Small intestine (tissue), 7 donors: ENCODE data around the gene RBL1. TPM values are rescaled to one million over a fixed set of nuclear protein-coding genes. Genes with fewer than 3 reads are reported as not detected.
"Not testable (repeated sequence)": the region's sequence is repeated elsewhere in the genome, so short reads cannot be mapped to it uniquely, and the experiment has no call there.

Experiments
- DNase-seq, 2 donors: peaks; one replicate each; pipeline versions ENCODE4 v3.0.0 to v3.0.0-alpha.2; 2013
- FAIRE-seq: peaks from 2 replicates; lab custom pipeline; 2012; peaks lifted over from hg19 to GRCh38; lab: Jason Lieb, UNC
- H3K27ac ChIP-seq, 3 donors: one replicate each; pipeline ENCODE4 v1.5.1; 2013; ENCODE audit warnings: low read length in 2 of 3, mild to moderate bottlenecking in 2 of 3, control low read depth in 1 of 3, inconsistent platforms in 1 of 3, low read depth in 1 of 3, moderate library complexity in 1 of 3
- H3K27me3 ChIP-seq, 3 donors: one replicate each; pipeline ENCODE4 v1.6.1; 2013; ENCODE audit warnings: low read length in 3 of 3, inconsistent platforms in 1 of 3; ENCODE audit not compliant: control insufficient read depth in 3 of 3, insufficient read depth in 3 of 3
- H3K36me3 ChIP-seq, 3 donors: one replicate each; pipeline ENCODE4 v1.6.1; 2013; ENCODE audit warnings: low read length in 3 of 3, inconsistent platforms in 1 of 3, low read depth in 1 of 3, mild to moderate bottlenecking in 1 of 3, moderate library complexity in 1 of 3; ENCODE audit not compliant: control insufficient read depth in 3 of 3, insufficient read depth in 2 of 3
- H3K4me1 ChIP-seq, 3 donors: one replicate each; pipeline ENCODE4 v1.6.1; 2013; ENCODE audit warnings: low read length in 2 of 3, inconsistent platforms in 1 of 3, low read depth in 1 of 3, mild to moderate bottlenecking in 1 of 3, moderate library complexity in 1 of 3; ENCODE audit not compliant: control insufficient read depth in 3 of 3, insufficient read depth in 2 of 3
- H3K4me3 ChIP-seq, 3 donors: one replicate each; pipeline ENCODE4 v1.5.1; 2013; ENCODE audit warnings: low read length in 3 of 3, control low read depth in 1 of 3, inconsistent platforms in 1 of 3, low read depth in 1 of 3, mild to moderate bottlenecking in 1 of 3, moderate library complexity in 1 of 3
- H3K9me3 ChIP-seq, 2 donors: one replicate each; pipeline ENCODE4 v1.6.1; 2013; ENCODE audit warnings: low read depth in 1 of 2, low read length in 1 of 2; ENCODE audit not compliant: control insufficient read depth in 2 of 2, insufficient read depth in 1 of 2
- WGBS, 3 donors: extraction: QIAGEN DNeasy Blood & Tissue Kit; methylation state at CpG; one replicate each; pipeline ENCODE4 v1.1.7; 2013; 5-methylcytosine and 5-hydroxymethylcytosine counted together
- polyA plus RNA-seq, 4 donors: library from polyadenylated mRNA; stranded (reverse) in 3 of 4; unstranded in 1 of 4; fragments of 200-250 nt in 3 of 4; fragments of 120-200 nt in 1 of 4; gene quantifications; one replicate each; pipeline versions ENCODE4 v1.2.1 to v1.2.3, GENCODE V29; 2013
- donor health status: healthy with polysubstance abuse.
- donor health status: control.
- donor health status: control.
- donor health status: Bipolar disorder and iron deficiency.
- donor health status: healthy.

The RBL1 gene
- polyA plus RNA-seq, 4 donors: 0.89 to 5.3 (median 2.1) TPM

GRCh38 chr20:37066168-37066567 lies 29.6 kb downstream of the RBL1 start:
- FAIRE-seq (no peak), DNase-seq (no peak)
- Histone ChIP-seq H3K4me3 (no peak overlapping the region), H3K27me3 (no peaks in the 10 kb centered on the region), H3K27ac (no peak overlapping the region), H3K36me3 (peaks cover 0 to 22% (median 4%) of the 10 kb centered on the region in 3 donors), H3K4me1 (no peaks in the 10 kb centered on the region), H3K9me3 (no peaks in the 10 kb centered on the region)
- WGBS, 3 donors: 75 to 97% (median 90%) methylated on average over 2 of the region's 2 CpGs

- H3K4me3 ChIP-seq: no peak overlapping the region
- DNase-seq (no peak), FAIRE-seq (no peak)
- H3K4me1 ChIP-seq: no peaks in the 10 kb centered on the region
- H3K27ac ChIP-seq: no peak overlapping the region
- no peaks in the 10 kb centered on the region for H3K27me3 ChIP-seq
- 88 to 94% (median 92%) methylated on average over 3 of the region's 3 CpGs for WGBS, 3 donors
- no peaks in the 10 kb centered on the region for H3K9me3 ChIP-seq
- peaks cover 0 to 26% (median 4%) of the 10 kb centered on the region in 3 donors for H3K36me3 ChIP-seq
Observed at GRCh38 chr20:37055276-37055675, 40.5 kb downstream of the RBL1 start.

GRCh38 chr20:37053230-37053950 lies 42.4 kb downstream of the RBL1 start:
- H3K36me3 ChIP-seq: peaks cover under 1 to 26% (median 4%) of the 10 kb centered on the region in 3 donors
- H3K4me1 ChIP-seq: no peaks in the 10 kb centered on the region
- H3K9me3 ChIP-seq: no peaks in the 10 kb centered on the region
- DNase-seq (peak in 1 of 2 donors; percentile 14), FAIRE-seq (no peak)
- no peaks in the 10 kb centered on the region for H3K27me3 ChIP-seq
- no peak overlapping the region for H3K4me3 ChIP-seq
- no peak overlapping the region for H3K27ac ChIP-seq
- 93 to 100% (median 96%) methylated on average over 4 of the region's 4 CpGs for WGBS, 3 donors

GRCh38 chr20:37042986-37043972 lies 52.5 kb downstream of the RBL1 start:
- H3K4me3 ChIP-seq: no peak overlapping the region
- no peaks in the 10 kb centered on the region for H3K4me1 ChIP-seq
- peak overlapping the region in 2 of 3 donors; percentile 32 to 54 for H3K27ac ChIP-seq
- FAIRE-seq (no peak), DNase-seq (peak in 1 of 2 donors; percentile 8)
- peaks cover under 1 to 42% (median 4%) of the 10 kb centered on the region in 3 donors for H3K36me3 ChIP-seq
- no peaks in the 10 kb centered on the region for H3K27me3 ChIP-seq
- 80 to 87% (median 84%) methylated on average over 17 of the region's 17 CpGs for WGBS, 3 donors
- H3K9me3 ChIP-seq: peaks cover 0 to 5% of the 10 kb centered on the region in 2 donors

- peaks cover 0 to 35% (median 5%) of the 10 kb centered on the region in 3 donors for H3K36me3 ChIP-seq
- not testable (repeated sequence) for H3K9me3 ChIP-seq, FAIRE-seq, H3K4me1 ChIP-seq, DNase-seq, H3K27ac ChIP-seq, H3K4me3 ChIP-seq, H3K27me3 ChIP-seq
- WGBS, 3 donors: 98 to 100% (median 99%) methylated on average over 2 of the region's 2 CpGs
Observed at GRCh38 chr20:37039366-37039765, 56.4 kb downstream of the RBL1 start.

- no peak overlapping the region for H3K4me3 ChIP-seq
- no peaks in the 10 kb centered on the region for H3K27me3 ChIP-seq
- peaks cover 0 to 3% of the 10 kb centered on the region in 2 donors for H3K9me3 ChIP-seq
- 96 to 99% (median 97%) methylated on average over 4 of the region's 4 CpGs for WGBS, 3 donors
- no peak overlapping the region for H3K27ac ChIP-seq
- no peaks in the 10 kb centered on the region for H3K4me1 ChIP-seq
- no peak for DNase-seq
- no peak for FAIRE-seq
- peaks cover 3 to 31% (median 7%) of the 10 kb centered on the region in 3 donors for H3K36me3 ChIP-seq
Observed at GRCh38 chr20:37032077-37032476, 63.7 kb downstream of the RBL1 start.

- DNase-seq: no peak
- no peak overlapping the region for H3K4me3 ChIP-seq
- no peaks in the 10 kb centered on the region for H3K4me1 ChIP-seq
- no peak for FAIRE-seq
- H3K9me3 ChIP-seq: no peaks in the 10 kb centered on the region
- H3K27me3 ChIP-seq: no peaks in the 10 kb centered on the region
- WGBS, 3 donors: 90 to 100% (median 98%) methylated on average over 2 of the region's 2 CpGs
- H3K27ac ChIP-seq: no peak overlapping the region
- H3K36me3 ChIP-seq: peaks cover 0 to 27% (median 2%) of the 10 kb centered on the region in 3 donors
Observed at GRCh38 chr20:37020636-37021035, 75.2 kb downstream of the RBL1 start.

GRCh38 chr20:37012631-37013030 lies 83.2 kb downstream of the RBL1 start:
- H3K4me3 ChIP-seq, H3K27me3 ChIP-seq, H3K9me3 ChIP-seq, H3K27ac ChIP-seq, H3K4me1 ChIP-seq, FAIRE-seq, DNase-seq: not testable (repeated sequence)
- peaks cover 0 to 18% (median 0%) of the 10 kb centered on the region in 3 donors for H3K36me3 ChIP-seq
- WGBS, 3 donors: 97 to 100% (median 99%) methylated on average over 10 to 28 of the region's 28 CpGs
